Medulla oblongata (tissue), 1 donor: ENCODE data around the gene HBS1L.

ENCODE experiments used
- DNase-seq: peaks from one replicate; pipeline ENCODE4 v3.0.0-alpha.2; 2015; ENCODE audit errors: extremely low spot score

The HBS1L gene

GRCh38 chr6:135002229-135002844, 52.3 kb downstream of the HBS1L start:
- DNase-seq: peak; percentile 34

GRCh38 chr6:134999107-134999506, 55.5 kb downstream of the HBS1L start:
- no peak for DNase-seq

- DNase-seq: no peak
Observed at GRCh38 chr6:134997133-134997995, 57.3 kb downstream of the HBS1L start.

- no peak for DNase-seq
Observed at GRCh38 chr6:134995536-134995935, 59.1 kb downstream of the HBS1L start.

DNA sequence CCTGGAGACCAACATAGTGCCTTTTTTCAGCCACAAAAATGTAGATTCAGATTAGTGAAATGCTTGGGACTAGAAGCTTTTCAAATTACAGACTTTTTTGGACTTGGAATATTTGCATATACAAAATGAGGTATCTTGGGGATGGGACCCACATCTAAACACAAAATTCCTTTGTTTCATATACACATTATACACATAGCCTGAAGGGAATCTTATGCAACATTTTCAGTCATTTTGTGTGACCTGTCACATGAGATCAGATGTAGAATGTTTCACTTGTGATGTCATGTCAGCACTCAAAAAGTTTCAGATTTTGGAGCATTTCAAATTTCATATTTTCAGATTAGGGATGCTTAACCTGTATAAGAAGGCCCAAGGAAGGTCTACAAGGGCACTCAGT, 60.2 kb downstream of the HBS1L start:
- DNase-seq: no peak

- no peak for DNase-seq
Observed at GRCh38 chr6:134992155-134992554, 62.5 kb downstream of the HBS1L start.

DNA sequence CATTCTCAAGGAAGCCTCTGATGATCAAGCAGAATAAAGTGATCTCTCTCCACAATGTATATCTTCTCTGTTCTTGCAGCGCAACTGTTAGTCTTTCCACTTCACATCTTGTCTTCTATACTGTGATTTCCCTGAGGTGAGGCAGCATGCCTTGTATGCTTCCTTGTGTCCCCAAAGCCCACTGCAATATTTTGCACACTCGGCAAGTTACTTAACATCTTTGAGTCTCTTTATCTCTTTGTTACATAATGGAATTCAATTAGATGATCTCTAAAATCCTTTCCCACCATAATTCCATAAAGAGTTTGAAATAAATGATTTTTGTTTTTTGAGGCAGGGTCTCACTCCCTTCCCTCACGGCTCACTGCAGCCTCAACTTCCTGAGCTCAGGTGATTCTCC, 64.4 kb downstream of the HBS1L start:
- no peak for DNase-seq

GRCh38 chr6:134984821-134985220, 69.8 kb downstream of the HBS1L start:
- no peak for DNase-seq

DNA sequence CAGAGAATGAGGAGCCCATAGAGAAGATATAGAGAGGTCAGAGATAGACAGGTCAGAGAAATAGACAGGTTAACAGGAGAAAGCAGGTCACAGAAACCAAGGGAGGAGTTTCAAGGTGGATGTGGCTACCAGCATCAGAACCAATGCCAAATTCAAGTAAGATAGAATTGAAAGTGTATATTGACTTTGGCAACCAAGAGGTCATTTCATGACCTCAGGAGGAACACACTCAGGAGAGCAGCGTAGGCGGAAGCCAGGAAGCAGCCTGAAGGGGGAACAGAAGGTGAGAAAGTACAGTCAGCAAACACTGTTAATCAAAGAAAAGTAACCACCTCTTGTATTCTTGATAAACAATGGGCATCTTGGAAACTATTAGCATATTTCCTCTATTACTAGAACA, 70.8 kb downstream of the HBS1L start:
- no peak for DNase-seq

DNA sequence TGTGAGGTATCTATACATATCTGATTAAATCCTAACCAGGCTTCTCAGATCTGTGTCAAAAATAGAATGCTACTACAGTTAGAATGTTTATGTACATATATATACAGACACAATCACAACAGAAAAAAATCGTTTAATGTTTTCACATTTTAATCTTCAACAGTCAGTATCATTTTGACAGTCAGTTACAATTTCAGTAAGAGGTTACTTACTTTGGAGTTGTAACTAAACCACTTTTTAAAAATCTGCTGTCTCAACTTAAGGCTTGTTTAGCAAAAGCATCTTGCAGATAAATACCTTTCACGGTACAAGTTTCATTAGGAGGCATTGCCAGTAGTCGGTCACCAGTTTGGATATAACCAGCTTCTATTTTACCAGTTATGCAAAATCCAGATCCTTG, 72.5 kb downstream of the HBS1L start:
- DNase-seq: no peak

GRCh38 chr6:134980846-134981245, 73.8 kb downstream of the HBS1L start:
- DNase-seq: no peak

DNA sequence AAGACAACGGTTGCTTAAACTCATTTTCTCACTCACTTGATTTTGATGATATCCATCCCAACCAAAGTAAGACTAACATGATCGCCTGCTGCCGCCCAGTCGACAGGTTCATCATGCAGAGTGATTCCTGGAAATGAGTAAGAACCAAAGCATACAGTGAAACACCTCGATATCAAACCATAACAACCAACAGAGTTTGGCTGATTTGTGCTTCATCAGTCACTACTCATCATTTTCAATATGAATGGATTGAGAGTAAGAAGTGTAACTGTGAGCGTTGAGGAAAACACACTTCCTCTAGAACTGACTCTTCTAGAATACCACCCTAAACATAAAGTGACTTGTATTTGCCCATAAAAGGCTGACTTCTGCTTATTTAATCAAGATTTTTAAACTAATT, 75.5 kb downstream of the HBS1L start:
- no peak for DNase-seq

DNA sequence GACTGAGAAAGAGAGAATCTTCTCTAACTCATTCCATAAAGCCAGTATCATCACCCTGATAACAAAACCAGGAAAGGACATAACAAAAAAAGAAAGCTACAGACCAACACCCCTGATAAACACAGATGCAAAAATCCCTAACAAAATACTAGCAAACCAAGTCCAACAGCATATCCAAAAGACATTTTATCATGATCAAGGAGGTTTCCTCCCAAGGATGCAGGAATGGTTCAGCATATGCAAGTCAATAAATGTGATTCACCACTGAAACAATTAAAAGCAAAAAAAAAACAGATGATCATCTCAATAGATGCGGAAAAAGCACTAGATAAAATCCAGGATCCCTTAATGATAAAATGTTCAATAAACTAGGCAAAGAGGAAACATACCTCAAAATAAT, 80.3 kb downstream of the HBS1L start:
- no peak for DNase-seq

DNA sequence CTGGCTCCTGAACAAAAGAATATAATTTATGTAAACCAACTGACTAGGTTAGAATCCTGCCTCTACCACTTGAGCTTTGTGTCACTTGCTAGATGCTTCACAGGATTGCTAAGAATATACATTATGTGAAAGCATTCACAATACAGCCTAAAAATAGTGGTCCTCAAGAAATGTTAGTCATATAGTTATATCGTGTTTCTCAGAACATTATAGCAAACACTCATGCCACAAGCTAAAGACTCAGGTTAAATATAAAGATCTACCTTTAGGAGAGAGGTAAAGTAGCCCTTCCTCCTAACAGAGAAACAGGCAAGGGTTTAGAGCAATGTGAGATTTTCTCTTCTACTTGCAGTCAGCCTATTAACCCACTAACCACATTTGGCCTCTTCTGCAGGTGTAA, 86.9 kb downstream of the HBS1L start:
- no peak for DNase-seq

DNA sequence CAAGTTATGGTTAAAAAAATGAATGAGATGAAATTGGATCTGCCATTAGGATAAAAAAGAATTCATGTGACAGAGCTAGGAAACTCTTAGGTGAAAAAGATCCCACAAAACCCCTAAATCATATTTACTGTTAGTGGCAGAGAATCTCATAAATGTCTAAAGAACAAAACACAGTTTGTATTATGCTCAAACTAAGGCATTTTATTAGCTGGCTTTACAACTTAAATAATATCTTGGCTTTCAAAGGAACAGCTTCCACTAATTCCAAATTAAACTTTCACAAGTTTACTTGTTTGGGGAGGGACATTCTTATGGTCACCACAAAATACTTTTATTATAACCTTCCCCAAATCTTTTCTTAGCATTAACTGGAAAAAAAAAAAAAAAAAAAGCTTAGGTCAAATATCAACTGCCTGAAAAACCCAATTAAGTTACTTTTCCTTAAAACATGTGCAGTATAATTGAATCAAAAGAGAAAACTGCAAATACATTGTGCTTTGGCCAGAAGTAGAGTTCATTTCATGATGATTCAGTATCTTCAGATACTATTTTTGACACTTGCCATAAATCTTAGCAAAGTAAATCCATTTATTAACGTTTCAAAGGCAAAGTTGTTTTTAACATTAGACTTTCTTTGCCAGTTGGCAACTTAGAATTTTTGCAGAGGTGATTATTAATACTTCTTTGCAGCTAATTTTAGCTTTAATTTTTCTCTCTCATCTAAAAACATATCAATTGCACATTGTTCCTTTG, 90.0 kb downstream of the HBS1L start:
- DNase-seq: no peak

- DNase-seq: no peak
Observed at GRCh38 chr6:134962421-134962820, 92.2 kb downstream of the HBS1L start.

- DNase-seq: no peak
Observed at GRCh38 chr6:134961366-134961765, 93.3 kb downstream of the HBS1L start.

DNA sequence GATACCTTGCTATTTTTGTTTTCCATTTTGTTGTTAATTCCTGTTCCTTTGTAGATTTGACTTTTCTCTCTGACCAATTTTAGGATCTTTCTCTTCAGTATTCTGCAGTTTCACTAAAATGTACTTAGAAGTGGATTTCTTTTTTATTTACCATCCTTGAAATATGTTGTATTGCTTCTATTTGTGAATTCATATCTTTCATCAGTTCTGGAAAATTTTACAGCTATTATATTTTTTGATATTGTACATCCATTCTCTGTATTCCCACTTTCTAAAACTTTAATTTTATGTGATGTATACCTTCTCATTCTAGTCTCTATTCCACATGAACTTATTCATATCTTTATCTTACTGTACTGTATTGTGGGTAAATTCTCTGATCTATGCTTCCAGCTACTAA, 95.0 kb downstream of the HBS1L start:
- no peak for DNase-seq

- no peak for DNase-seq
Observed at GRCh38 chr6:134956676-134957075, 97.9 kb downstream of the HBS1L start.

GRCh38 chr6:134956032-134956431, 98.6 kb downstream of the HBS1L start:
- DNase-seq: no peak

GRCh38 chr6:134954272-134955000, 100.2 kb downstream of the HBS1L start:
- no peak for DNase-seq
